HG02642 (cell line): Measurements from ENCODE around the gene DTL.

Source experiments
- ATAC-seq: cut with Tn5 transposase; IDR thresholded peaks from one replicate; pipeline ENCODE4 v1.9.1; 2021; ENCODE audit warnings: mild to moderate bottlenecking; ENCODE audit not compliant: unreplicated experiment, poor library complexity

The DTL gene

GRCh38 chr1:212089560-212090163, 54.1 kb downstream of the DTL start:
- no peak for ATAC-seq

DNA sequence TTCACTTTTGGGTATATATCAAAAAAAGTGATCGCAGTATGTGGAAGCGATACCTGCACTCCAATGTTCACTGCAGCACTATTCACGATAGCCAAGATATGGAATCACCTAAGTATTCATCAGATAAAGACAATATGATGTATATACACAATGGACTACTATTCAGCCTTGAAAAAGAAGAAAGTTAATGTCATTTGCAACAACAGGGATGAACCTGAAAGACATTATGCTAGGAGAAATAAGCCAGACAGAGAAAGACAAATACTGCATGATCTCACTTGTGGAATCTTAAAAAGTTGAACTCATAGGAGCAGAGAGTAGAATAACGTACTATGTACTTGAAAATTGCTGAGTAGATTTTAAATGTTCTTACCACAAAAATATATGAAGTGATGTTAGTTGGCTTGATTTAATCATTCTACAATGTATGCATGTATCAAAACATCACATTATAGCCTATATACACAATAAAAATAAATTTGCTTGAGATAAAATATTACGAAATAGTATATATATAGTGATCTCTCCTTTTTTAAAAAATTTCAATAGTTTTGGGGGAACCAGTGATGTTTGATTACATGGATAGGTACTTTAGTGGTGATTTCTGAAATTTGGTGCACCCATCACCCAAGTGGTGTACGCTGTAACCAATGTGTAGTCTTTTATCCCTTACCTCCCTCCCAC, 56.0 kb downstream of the DTL start:
- ATAC-seq: no peak

DNA sequence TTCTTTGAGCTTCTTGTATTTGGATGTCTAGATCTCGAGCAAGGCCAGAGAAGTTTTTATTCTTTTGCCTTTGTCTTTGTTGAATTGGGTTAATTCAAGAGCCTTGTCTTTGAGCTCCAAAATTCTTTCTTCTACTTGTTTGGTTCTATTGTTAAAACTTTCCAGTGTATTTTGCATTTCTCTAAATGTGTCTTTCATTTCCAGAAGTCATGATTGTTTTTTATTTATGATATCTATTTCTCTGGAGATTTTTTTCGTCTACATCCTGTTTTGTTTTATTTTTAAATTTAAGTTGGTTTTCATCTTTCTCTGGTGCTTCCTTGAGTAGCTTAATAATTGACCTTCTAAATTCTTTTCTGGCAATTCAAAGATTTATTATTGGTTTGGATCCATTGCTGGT, 61.8 kb downstream of the DTL start:
- ATAC-seq: no peak

DNA sequence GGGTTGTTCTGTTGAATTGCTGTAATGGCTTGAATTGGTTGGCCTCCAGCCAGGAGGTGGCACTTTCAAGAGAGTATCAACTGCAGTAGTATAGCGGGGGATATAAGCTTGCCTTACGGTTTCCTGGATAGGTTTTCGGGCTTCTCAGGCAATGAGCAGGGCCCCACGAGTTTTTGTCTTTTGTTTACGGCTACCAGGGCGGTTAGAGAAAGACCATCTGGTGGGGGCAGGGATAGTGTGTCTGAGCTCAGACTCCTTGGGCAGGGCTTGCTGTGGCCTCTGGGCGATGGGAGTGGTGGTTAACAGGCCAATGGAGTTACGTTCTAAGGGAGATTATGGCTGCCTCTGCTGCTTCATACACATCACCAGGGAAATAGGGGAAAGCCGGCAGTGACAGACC, 62.8 kb downstream of the DTL start:
- no peak for ATAC-seq

DNA sequence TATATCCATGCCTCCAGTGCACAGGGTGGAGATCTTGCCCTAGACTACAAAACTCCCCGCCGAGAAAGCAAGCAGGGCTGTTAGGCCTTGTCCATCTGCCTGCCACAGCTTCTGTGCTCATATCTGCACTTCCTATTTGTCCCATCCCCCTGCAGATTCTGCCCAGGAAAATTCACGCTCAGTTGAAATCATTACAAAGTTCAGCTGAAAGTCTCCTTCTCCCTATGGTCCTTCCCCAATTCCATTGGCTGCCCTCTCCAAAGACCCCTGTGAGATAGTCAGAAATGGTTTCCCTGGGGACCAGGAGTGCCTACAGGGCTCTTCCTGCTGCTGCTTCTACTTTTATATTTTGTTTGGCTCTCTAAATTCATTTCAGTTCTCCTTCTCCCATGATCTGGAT, 63.2 kb downstream of the DTL start:
- no peak for ATAC-seq

DNA sequence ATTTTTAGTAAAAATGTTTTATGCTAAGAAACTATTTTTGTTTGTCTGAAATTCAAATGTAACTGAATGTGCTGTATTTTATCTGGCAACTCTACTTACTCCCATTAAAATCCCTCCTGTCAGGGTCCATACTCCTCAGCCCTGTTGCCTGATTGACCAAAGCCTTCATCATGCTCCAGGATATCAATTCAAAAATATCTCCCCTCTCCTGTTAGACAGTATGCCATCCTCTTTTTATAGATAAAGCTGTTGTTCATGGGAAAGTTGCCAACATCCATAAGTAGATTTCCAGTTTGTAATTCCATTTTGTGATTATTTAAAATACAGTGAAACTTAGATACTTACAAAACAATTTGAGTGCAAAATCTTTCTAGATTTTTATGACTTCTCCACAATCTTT, 65.7 kb downstream of the DTL start:
- ATAC-seq: no peak

- ATAC-seq: no peak
These were observed 66.2 kb downstream of the DTL start for GRCh38 chr1:212101735-212102134.

GRCh38 chr1:212104586-212105325, 69.2 kb downstream of the DTL start:
- ATAC-seq: no peak

- no peak for ATAC-seq
These were observed 70.8 kb downstream of the DTL start for GRCh38 chr1:212106286-212106792.

DNA sequence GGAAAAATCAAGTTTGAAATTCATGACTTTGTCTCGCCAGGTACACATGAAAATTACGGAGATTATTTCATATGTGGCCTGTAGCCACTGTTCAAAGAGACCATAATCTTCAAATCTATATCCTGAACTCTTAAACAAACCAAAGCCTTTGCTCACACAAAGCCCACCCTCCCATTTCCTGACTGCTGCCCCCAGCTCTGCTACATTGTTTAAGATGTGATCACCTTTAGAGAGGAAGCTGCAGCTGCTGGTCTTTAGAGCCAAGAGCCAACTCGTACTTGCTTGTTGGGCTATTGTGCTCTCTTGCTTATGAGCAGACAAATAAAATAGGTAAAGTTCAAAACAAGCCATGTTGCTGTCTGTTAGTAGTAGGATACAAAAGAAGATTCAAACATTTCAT, 71.9 kb downstream of the DTL start:
- no peak for ATAC-seq

- no peak for ATAC-seq
These were observed 72.6 kb downstream of the DTL start for GRCh38 chr1:212108187-212108586.

- ATAC-seq: no peak
These were observed 73.4 kb downstream of the DTL start for GRCh38 chr1:212108981-212109380.

DNA sequence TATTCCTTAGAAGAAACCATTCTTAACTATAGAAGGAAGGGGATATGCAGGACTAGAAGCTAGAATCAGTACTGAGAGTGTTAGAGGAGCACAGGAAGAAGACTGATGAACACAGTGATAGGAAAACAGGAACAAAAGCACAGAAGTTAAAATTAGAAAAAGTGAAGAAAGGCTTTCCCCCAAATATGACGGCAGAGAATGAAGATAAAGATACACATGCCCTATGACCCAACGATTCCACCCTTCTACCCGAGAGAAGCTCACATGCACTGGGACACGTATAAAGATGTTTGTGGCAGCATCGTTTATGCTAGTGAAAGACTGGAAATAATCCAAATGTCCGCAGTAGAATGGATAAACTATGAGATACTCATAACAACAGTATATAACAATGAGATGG, 74.2 kb downstream of the DTL start:
- ATAC-seq: no peak

GRCh38 chr1:212110617-212111016, 75.1 kb downstream of the DTL start:
- ATAC-seq: no peak

GRCh38 chr1:212111536-212111935, 76.0 kb downstream of the DTL start:
- no peak for ATAC-seq

DNA sequence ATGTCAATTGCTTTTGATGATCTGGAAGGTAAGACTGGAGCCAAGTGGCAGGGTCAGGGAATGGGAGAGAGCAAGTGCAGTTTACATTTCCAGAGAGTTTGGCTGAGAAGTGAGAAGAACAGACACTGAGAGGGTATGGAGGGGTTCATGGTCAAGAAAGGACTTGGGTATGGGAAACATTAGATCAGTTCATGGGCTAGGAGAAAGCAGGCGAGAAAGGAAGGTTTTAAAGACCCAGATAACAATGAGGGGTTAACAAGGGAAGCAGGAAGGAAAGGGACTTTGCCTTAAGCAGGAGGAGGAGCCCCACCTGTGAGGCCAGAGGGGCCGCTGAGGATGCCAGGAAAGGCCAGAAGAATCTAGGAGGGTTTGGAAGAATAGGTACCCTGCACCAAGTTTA, 78.2 kb downstream of the DTL start:
- no peak for ATAC-seq

DNA sequence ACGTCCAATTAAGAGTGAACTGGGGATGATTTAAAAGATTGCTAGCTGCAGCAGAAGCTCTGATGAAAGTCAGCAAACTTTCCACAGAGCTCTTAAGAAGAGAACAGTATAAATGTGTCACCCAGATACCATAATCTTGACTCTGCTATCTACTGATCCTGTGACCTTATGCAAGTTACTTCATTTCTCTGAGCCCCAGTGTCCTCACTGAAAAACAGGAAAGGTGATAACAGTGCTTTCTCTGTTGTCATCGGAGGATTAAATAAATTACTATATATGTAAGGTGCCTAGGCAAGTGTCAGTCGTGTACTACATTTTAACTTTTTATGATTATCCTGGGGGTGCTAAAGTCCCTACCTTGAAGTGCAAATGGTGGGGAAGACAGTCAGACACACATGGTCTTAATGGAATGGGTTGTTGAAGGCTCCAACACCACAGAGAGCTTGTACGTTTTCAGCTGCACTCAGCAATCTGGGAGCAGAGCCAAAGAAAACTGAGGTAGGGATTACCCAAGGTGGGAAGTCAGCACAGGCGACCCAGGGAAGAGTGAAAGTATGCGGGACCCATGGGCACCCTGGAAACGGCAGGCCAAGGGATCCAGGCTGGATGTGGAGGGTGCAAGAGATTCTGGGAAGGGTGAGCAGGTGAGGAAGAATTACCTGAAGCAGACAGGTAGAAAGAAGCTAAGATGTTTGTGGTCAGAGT, 82.8 kb downstream of the DTL start:
- ATAC-seq: no peak

GRCh38 chr1:212118872-212119260, 83.3 kb downstream of the DTL start:
- no peak for ATAC-seq

DNA sequence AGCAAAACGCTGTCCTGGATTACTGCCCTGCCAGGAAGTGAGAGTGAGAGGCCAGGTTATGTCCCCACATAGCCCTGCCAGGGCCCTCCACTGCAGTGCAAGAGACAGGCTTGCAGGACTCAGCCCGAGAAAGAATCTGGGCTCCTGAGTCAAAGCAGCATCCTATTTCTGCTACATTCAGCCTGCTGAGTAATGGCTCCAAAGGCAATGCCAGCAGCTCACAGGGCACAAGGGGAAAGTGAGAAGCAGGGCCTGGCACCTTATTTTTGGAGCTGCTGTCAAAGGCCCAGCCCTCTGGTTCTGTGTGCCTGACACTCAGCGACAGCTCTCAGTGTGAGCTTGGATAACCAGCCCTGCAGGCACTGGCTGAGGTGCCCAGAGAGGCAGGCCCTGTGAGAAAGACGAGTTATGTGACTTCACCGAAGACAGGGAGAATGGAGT, 83.9 kb downstream of the DTL start:
- ATAC-seq: no peak

DNA sequence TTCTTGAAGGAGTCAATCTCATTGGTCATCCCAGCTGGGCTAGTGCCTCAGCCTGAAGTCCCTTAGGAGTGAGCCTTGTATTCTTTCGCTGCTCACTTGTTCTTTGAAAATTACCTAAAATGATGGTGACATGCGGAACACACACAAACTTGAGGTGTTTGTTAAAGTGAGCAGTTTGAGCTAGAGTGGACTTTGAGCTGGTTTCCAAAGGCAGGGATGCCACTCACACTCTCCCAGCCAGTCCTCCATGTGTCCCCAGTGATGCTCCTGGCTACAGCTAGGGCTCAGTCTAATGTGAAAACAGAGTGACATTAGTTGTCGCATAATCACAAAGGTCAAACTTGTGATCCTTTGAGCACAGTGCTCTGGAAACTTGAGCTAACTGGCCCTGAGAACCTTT, 84.3 kb downstream of the DTL start:
- ATAC-seq: no peak

GRCh38 chr1:212121779-212122178, 86.2 kb downstream of the DTL start:
- ATAC-seq: no peak
